Gastrocnemius medialis (tissue), 4 donors: ENCODE measurements around the gene PTPRN2. TPM values are rescaled to one million over a fixed set of nuclear protein-coding genes. Genes with fewer than 3 reads are reported as not detected.

Experiments used
- ATAC-seq, 2 donors: fragments of 150-250 bp; one replicate each; pipeline ENCODE4 v1.9.1; 2016
- DNase-seq, 2 donors: peaks; one replicate each; pipeline ENCODE4 v3.0.0-alpha.2; 2019
- H3K27ac ChIP-seq, 4 donors: fragments of 200-600 bp; sonication (generic); 1 replicate in 1 of 4; 2 replicates in 3 of 4; pipeline ENCODE4 v1.5.1; 2016 to 2018; ENCODE audit warnings: mild to moderate bottlenecking in 2 of 4, moderate library complexity in 1 of 4
- H3K27me3 ChIP-seq, 3 donors: fragments of 200-600 bp; sonication (generic) in 2 of 3; 1 replicate in 1 of 3; 2 replicates in 2 of 3; pipeline versions ENCODE4 v1.5.1 to v1.6.0; 2016 to 2019; ENCODE audit warnings: mild to moderate bottlenecking in 1 of 3, moderate library complexity in 1 of 3
- H3K36me3 ChIP-seq, 2 donors: fragments of 200-600 bp; sonication (generic) in 1 of 2; one replicate each; pipeline ENCODE4 v1.5.1; 2017 to 2018
- H3K4me1 ChIP-seq, 2 donors: fragments of 200-600 bp; sonication (generic) in 1 of 2; one replicate each; pipeline ENCODE4 v1.5.1; 2016 to 2017; ENCODE audit warnings: mild to moderate bottlenecking in 2 of 2
- H3K4me3 ChIP-seq, 4 donors: fragments of 200-600 bp; sonication (generic) in 3 of 4; 1 replicate in 1 of 4; 2 replicates in 3 of 4; pipeline ENCODE4 v1.5.1; 2016 to 2019; ENCODE audit warnings: mild to moderate bottlenecking in 2 of 4
- H3K9me3 ChIP-seq, 3 donors: fragments of 200-600 bp; sonication (generic) in 2 of 3; 1 replicate in 1 of 3; 2 replicates in 2 of 3; pipeline ENCODE4 v1.5.1; 2016 to 2019
- CTCF ChIP-seq, 5 experiments: fragments of 450-650 bp in 3 of 5; fragments of 200-600 bp in 2 of 5; sonication (generic) in 2 of 5; IDR thresholded peaks in 4 of 5; conservative IDR thresholded peaks in 1 of 5; 1 replicate in 4 of 5; 2 replicates in 1 of 5; pipeline ENCODE4 v1.5.1; 2016 to 2019; ENCODE audit warnings: antibody characterized with exemption in 5 of 5, mild to moderate bottlenecking in 3 of 5, moderate library complexity in 3 of 5
- POLR2A ChIP-seq, 2 donors: fragments of 450-650 bp; IDR thresholded peaks; one replicate each; pipeline ENCODE4 v1.6.1; 2017; ENCODE audit warnings: antibody characterized with exemption in 2 of 2, mild to moderate bottlenecking in 2 of 2, moderate library complexity in 2 of 2
- in situ Hi-C, 4 donors: fragments of 200-750 bp; cut with MboI; loops; one replicate each; pipeline versions ENCODE4 v1.15.0 to v1.8.0; 2017; ENCODE audit warnings: low sequenced_read_pairs in 4 of 4
- intact Hi-C: fragments of 100-400 bp; cut with DNase I; formaldehyde crosslinking; loops from one replicate; pipeline ENCODE4 v1.15.1; 2023; ENCODE audit warnings: low total_unique reads
- total RNA-seq, 4 donors: library from RNA; depleted of rRNA; stranded (reverse); fragments of >200 nt; gene quantifications; one replicate each; pipeline versions ENCODE4 v1.1.0 to v1.2.3, GENCODE V29; 2016

The PTPRN2 gene
- total RNA-seq, 4 donors from 2014 or later = 0.66 to 0.85 (median 0.81) TPM

DNA sequence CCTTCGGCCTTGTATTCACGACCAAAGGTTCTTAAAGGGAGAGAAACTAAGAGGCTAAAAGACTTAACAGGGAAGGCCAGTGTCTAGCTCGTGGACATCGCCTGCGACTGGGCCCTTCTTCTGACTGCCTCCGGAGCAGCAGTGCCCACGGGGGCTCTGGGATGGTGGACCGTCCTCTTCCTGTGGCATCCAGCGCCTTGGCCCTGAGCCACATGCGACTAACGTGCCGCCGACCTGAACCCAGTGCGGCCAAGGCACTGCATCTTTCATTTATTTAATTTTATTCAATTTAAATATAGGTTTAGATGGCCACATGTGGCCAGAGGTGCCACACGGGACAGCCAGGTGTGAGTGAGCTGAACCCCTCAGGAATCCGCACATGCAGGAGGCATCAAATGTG is 451.7 kb downstream of the PTPRN2 start:
- in situ Hi-C loops (no loop called here), intact Hi-C loops (no loop called here)
- no peaks in the 10 kb centered on the region for H3K27me3 ChIP-seq
- ATAC-seq (no peak), DNase-seq (no peak)
- no peak for TF ChIP-seq POLR2A (IDR thresholded peaks at IDR 0.05)
- no peak overlapping the region for H3K4me3 ChIP-seq
- H3K27ac ChIP-seq = no peak overlapping the region
- H3K36me3 ChIP-seq = no peaks in the 10 kb centered on the region
- H3K4me1 ChIP-seq = no peaks in the 10 kb centered on the region
- H3K9me3 ChIP-seq = no peaks in the 10 kb centered on the region

- intact Hi-C loops = no loop called here
- TF ChIP-seq POLR2A (IDR thresholded peaks at IDR 0.05) (no peak), CTCF (IDR thresholded peaks at IDR 0.05 in 4 of 5, conservative IDR thresholded peaks at IDR 0.05 in 1 of 5) (no peak)
- no peak for DNase-seq
- Histone ChIP-seq H3K4me1 (no peaks in the 10 kb centered on the region), H3K27ac (no peak overlapping the region), H3K36me3 (no peaks in the 10 kb centered on the region), H3K9me3 (no peaks in the 10 kb centered on the region), H3K4me3 (no peak overlapping the region), H3K27me3 (no peaks in the 10 kb centered on the region)
- in situ Hi-C loops = no loop called here
- no peak for ATAC-seq
Observed at GRCh38 chr7:158134824-158135223, 452.8 kb downstream of the PTPRN2 start.

DNA sequence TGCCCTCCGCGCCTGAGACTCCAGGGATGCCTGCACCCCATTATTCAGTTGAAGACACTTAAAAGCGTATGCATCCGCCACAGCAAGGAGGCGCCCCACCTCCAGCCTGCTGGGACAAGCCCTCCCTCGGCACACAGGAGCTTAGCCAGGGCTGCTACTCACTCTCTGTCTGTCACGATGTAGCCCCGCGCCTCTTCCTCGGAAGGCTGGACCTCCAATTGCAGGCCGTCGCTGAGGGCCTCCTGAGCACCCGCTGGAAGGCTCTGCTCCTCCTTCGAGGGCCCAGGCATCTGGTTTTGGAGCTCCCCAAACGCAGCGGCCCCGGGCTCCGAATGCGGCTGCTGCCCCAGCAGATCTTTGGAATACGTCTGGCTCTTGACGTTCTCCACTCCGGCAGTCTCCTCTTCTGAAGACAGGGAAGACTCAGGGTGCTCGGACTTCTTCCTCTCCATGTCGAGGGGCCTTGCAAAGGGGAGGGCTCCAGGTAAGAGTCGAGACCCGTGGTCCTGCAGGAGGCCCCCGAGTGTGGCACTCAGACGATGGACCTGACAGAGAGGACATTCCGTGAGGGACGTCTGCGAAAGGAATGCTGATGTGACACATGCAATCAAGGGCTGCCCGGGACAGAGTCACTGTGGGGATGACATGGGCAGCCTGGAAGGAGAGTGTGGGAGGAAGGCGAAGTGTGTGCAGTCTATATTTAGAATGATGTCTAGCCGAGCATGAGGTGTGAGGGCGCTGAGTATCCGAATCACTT is 453.9 kb downstream of the PTPRN2 start:
- ATAC-seq = no peak
- no peak for TF ChIP-seq POLR2A (IDR thresholded peaks at IDR 0.05)
- TF ChIP-seq CTCF (IDR thresholded peaks at IDR 0.05 in 4 of 5, conservative IDR thresholded peaks at IDR 0.05 in 1 of 5) = no peak
- intact Hi-C loops (no loop called here), in situ Hi-C loops (no loop called here)
- H3K4me3 ChIP-seq = no peak overlapping the region
- H3K4me1 ChIP-seq = no peaks in the 10 kb centered on the region
- no peak for DNase-seq
- H3K9me3 ChIP-seq = no peaks in the 10 kb centered on the region
- H3K36me3 ChIP-seq = no peaks in the 10 kb centered on the region
- H3K27ac ChIP-seq = no peak overlapping the region
- no peaks in the 10 kb centered on the region for H3K27me3 ChIP-seq

GRCh38 chr7:158133057-158133456 is 454.6 kb downstream of the PTPRN2 start:
- in situ Hi-C loops (no loop called here), intact Hi-C loops (no loop called here)
- H3K27ac ChIP-seq = no peak overlapping the region
- no peaks in the 10 kb centered on the region for H3K4me1 ChIP-seq
- H3K27me3 ChIP-seq = no peaks in the 10 kb centered on the region
- TF ChIP-seq CTCF (IDR thresholded peaks at IDR 0.05 in 4 of 5, conservative IDR thresholded peaks at IDR 0.05 in 1 of 5) = no peak
- TF ChIP-seq POLR2A (IDR thresholded peaks at IDR 0.05) = no peak
- no peak overlapping the region for H3K4me3 ChIP-seq
- ATAC-seq (no peak), DNase-seq (no peak)
- H3K9me3 ChIP-seq = no peaks in the 10 kb centered on the region
- no peaks in the 10 kb centered on the region for H3K36me3 ChIP-seq

- no peak for ATAC-seq
- no peaks in the 10 kb centered on the region for H3K4me1 ChIP-seq
- no peak overlapping the region for H3K27ac ChIP-seq
- H3K27me3 ChIP-seq = no peaks in the 10 kb centered on the region
- no peaks in the 10 kb centered on the region for H3K36me3 ChIP-seq
- DNase-seq = no peak
- H3K9me3 ChIP-seq = no peaks in the 10 kb centered on the region
- intact Hi-C loops = no loop called here
- no peak for TF ChIP-seq CTCF (IDR thresholded peaks at IDR 0.05 in 4 of 5, conservative IDR thresholded peaks at IDR 0.05 in 1 of 5)
- TF ChIP-seq POLR2A (IDR thresholded peaks at IDR 0.05) = no peak
- in situ Hi-C loops = no loop called here
- no peak overlapping the region for H3K4me3 ChIP-seq
Observed at GRCh38 chr7:158130023-158130409, 457.6 kb downstream of the PTPRN2 start.
